Keratinocyte (primary cell): ENCODE data around the gene C11orf68. TPM values are rescaled to one million over a fixed set of nuclear protein-coding genes. Genes with fewer than 3 reads are reported as not detected.

Source experiments
- DNase-seq: peaks from one replicate; pipeline ENCODE4 v3.0.0-alpha.2; 2011; ENCODE audit warnings: low read depth, missing footprints, low spot score
- FAIRE-seq: peaks from 2 replicates; lab custom pipeline; 2011; peaks lifted over from hg19 to GRCh38; lab: Jason Lieb, UNC
- H2AFZ ChIP-seq: 2 replicates; pipeline ENCODE4 v1.6.0; 2012; ENCODE audit warnings: low read length, control low read depth, inconsistent platforms; ENCODE audit not compliant: control insufficient read depth
- H3K27ac ChIP-seq: 2 replicates; pipeline ENCODE4 v1.5.1; 2011; ENCODE audit warnings: low read length; ENCODE audit not compliant: control insufficient read depth, insufficient read depth
- H3K27me3 ChIP-seq: 3 replicates; pipeline ENCODE4 v1.6.0; 2011; ENCODE audit warnings: low read length; ENCODE audit not compliant: control insufficient read depth, insufficient read depth; ENCODE audit errors: extremely low read depth
- H3K36me3 ChIP-seq, 2 experiments: 2 replicates in 1 of 2; 3 replicates in 1 of 2; pipeline ENCODE4 v1.5.1; 2011; ENCODE audit warnings: low read length in 2 of 2, mild to moderate bottlenecking in 1 of 2; ENCODE audit not compliant: control insufficient read depth in 2 of 2, insufficient read depth in 2 of 2; ENCODE audit errors: extremely low read depth in 1 of 2
- H3K4me1 ChIP-seq: 3 replicates; pipeline ENCODE4 v1.5.1; 2011; ENCODE audit warnings: low read length; ENCODE audit not compliant: control insufficient read depth, insufficient read depth; ENCODE audit errors: extremely low read depth
- H3K4me2 ChIP-seq: 3 replicates; pipeline ENCODE4 v1.6.0; 2011; ENCODE audit warnings: low read depth, low read length; ENCODE audit not compliant: control insufficient read depth, insufficient read depth; ENCODE audit errors: extremely low read depth
- H3K4me3 ChIP-seq, 3 experiments: fragments of 200-600 bp in 1 of 3; sonication (generic) in 1 of 3; 2 replicates in 2 of 3; 3 replicates in 1 of 3; pipeline ENCODE4 v1.5.1; 2011 to 2016; ENCODE audit warnings: low read length in 3 of 3, mild to moderate bottlenecking in 3 of 3, control low read depth in 2 of 3, inconsistent platforms in 1 of 3, low read depth in 1 of 3, mixed read lengths in 1 of 3, mixed run types in 1 of 3, moderate library complexity in 1 of 3; ENCODE audit not compliant: control insufficient read depth in 2 of 3, insufficient read depth in 2 of 3; ENCODE audit errors: extremely low read depth in 1 of 3
- H3K79me2 ChIP-seq: 2 replicates; pipeline ENCODE4 v1.6.0; 2012; ENCODE audit warnings: low read length; ENCODE audit not compliant: control insufficient read depth, insufficient read depth
- H3K9ac ChIP-seq: 3 replicates; pipeline ENCODE4 v1.6.0; 2011; ENCODE audit warnings: low read length; ENCODE audit not compliant: control insufficient read depth, insufficient read depth; ENCODE audit errors: extremely low read depth
- H3K9me1 ChIP-seq: 3 replicates; pipeline ENCODE4 v1.6.0; 2011; ENCODE audit warnings: low read length; ENCODE audit not compliant: control insufficient read depth, insufficient read depth; ENCODE audit errors: extremely low read depth
- H3K9me3 ChIP-seq: 2 replicates; pipeline ENCODE4 v1.5.1; 2012; ENCODE audit warnings: low read depth, low read length; ENCODE audit not compliant: control insufficient read depth
- H4K20me1 ChIP-seq: 3 replicates; pipeline ENCODE4 v1.6.0; 2011; ENCODE audit warnings: low read length; ENCODE audit not compliant: control insufficient read depth, insufficient read depth; ENCODE audit errors: extremely low read depth
- CTCF ChIP-seq, 3 experiments: IDR thresholded peaks in 1 of 3; conservative IDR thresholded peaks in 1 of 3; optimal IDR thresholded peaks in 1 of 3; 2 replicates in 2 of 3; 3 replicates in 1 of 3; pipeline versions ENCODE3 to v1.5.1; 2011; ENCODE audit warnings: low read length in 3 of 3, mild to moderate bottlenecking in 3 of 3, moderate library complexity in 2 of 3, control low read depth in 1 of 3, inconsistent platforms in 1 of 3; ENCODE audit not compliant: insufficient read depth in 2 of 3; ENCODE audit errors: extremely low read depth in 1 of 3
- EZH2 ChIP-seq: IDR thresholded peaks from one replicate; pipeline ENCODE4 v1.6.1; 2012; ENCODE audit warnings: inconsistent platforms, mild to moderate bottlenecking, low read length, moderate library complexity
- dilution Hi-C: fragments of 300-500 bp; cut with MboI; formaldehyde crosslinking; loops from one replicate; pipeline ENCODE4 v1.7.0; 2020; ENCODE audit warnings: low sequenced_read_pairs; ENCODE audit not compliant: extremely low pct_ligation_motif_present
- polyA plus RNA-seq, 5 experiments: library from polyadenylated mRNA; depleted of rRNA in 3 of 5; stranded (reverse) in 3 of 5; stranded (forward) in 1 of 5; unstranded in 1 of 5; fragments of >200 nt; gene quantifications; 1 replicate in 1 of 5; 2 replicates in 3 of 5; 3 replicates in 1 of 5; pipeline versions ENCODE4 v1.2.1 to v1.2.3, GENCODE V29; 2011 to 2012; ENCODE audit warnings: missing spikeins in 2 of 5, low read depth in 1 of 5, low replicate concordance in 1 of 5

The C11orf68 gene
- polyA plus RNA-seq, 1 donor (not counting 4 experiments of a cell fraction or from before 2014, with no cell fraction given) = 18.4 TPM

- Histone ChIP-seq H3K4me1 (peaks cover 8% of the 10 kb centered on the region), H3K9ac (peak overlapping the region; percentile 91), H3K27me3 (no peaks in the 10 kb centered on the region), H4K20me1 (no peaks in the 10 kb centered on the region), H3K4me3 (peak overlapping the region; percentile 58 to 95 (median 70)), H3K36me3 (peaks cover 18 to 22% of the 10 kb centered on the region in 2 experiments), H3K27ac (peak overlapping the region; percentile 59), H3K9me1 (no peaks in the 10 kb centered on the region), H2AFZ (no peak overlapping the region), H3K4me2 (peak overlapping the region; percentile 89), H3K79me2 (peaks cover 31% of the 10 kb centered on the region), H3K9me3 (no peaks in the 10 kb centered on the region)
- FAIRE-seq (no peak), DNase-seq (no peak)
- TF ChIP-seq EZH2 (no peak), CTCF (optimal IDR thresholded peaks at IDR 0.05 in 1 of 3, IDR thresholded peaks at IDR 0.05 in 1 of 3, conservative IDR thresholded peaks at IDR 0.05 in 1 of 3; ENCODE audit: extremely low read depth in 1 of 3, insufficient read depth in 2 of 3, low read length in 3 of 3) (no peak)
- dilution Hi-C loops = no loop called here
These were observed 43.3 kb upstream of the C11orf68 start for GRCh38 chr11:65962141-65962564.

GRCh38 chr11:65961267-65962140 is 42.6 kb upstream of the C11orf68 start, which contains the start of gene SART1:
TSS of gene SART1 (plus strand) at chr11:65961734. CDS start at chr11:65961781, 47 bp downstream.
- TF ChIP-seq CTCF (optimal IDR thresholded peaks at IDR 0.05 in 1 of 3, IDR thresholded peaks at IDR 0.05 in 1 of 3, conservative IDR thresholded peaks at IDR 0.05 in 1 of 3; ENCODE audit: extremely low read depth in 1 of 3, insufficient read depth in 2 of 3, low read length in 3 of 3) = no peak
- no peak for TF ChIP-seq EZH2
- Histone ChIP-seq H3K9me1 (no peaks in the 10 kb centered on the region), H3K27me3 (no peaks in the 10 kb centered on the region), H2AFZ (peak within 1 kb of the TSS; percentile 97), H3K79me2 (peaks cover 31% of the 10 kb centered on the region), H3K4me2 (peak within 1 kb of the TSS; percentile 89), H3K9ac (peak within 1 kb of the TSS; percentile 91), H4K20me1 (no peaks in the 10 kb centered on the region), H3K9me3 (no peaks in the 10 kb centered on the region), H3K4me3 (peak within 1 kb of the TSS; percentile 58 to 95 (median 70)), H3K36me3 (peaks cover 16 to 18% of the 10 kb centered on the region in 2 experiments), H3K27ac (peak within 1 kb of the TSS; percentile 89), H3K4me1 (peaks cover 8% of the 10 kb centered on the region)
- dilution Hi-C loops = no loop called here
- peak; percentile 73 for FAIRE-seq
- peak; percentile 80 for DNase-seq
